Dedifferentiated amniotic fluid mesenchymal stem cell (primary cell): ENCODE measurements around the gene GFOD1.
"Not testable (repeated sequence)": the region's sequence is repeated elsewhere in the genome, so short reads cannot be mapped to it uniquely, and the experiment has no call there.

ENCODE experiments used
- DNase-seq: peaks from one replicate; pipeline ENCODE4 v3.0.0-alpha.2; 2016; ENCODE audit errors: extremely low spot score

The GFOD1 gene

GRCh38 chr6:13511913-13512717 is 24.7 kb upstream of the GFOD1 start:
- DNase-seq, result no peak

GRCh38 chr6:13511141-13511571 is 23.8 kb upstream of the GFOD1 start:
- not testable (repeated sequence) for DNase-seq

- DNase-seq, result not testable (repeated sequence)
Measured at GRCh38 chr6:13510433-13510832, 23.0 kb upstream of the GFOD1 start.

- peak; percentile 91 for DNase-seq
Measured at GRCh38 chr6:13508711-13509705, 21.6 kb upstream of the GFOD1 start.

- no peak for DNase-seq
Measured at GRCh38 chr6:13507306-13507860, 20.0 kb upstream of the GFOD1 start.

GRCh38 chr6:13505345-13505734 is 17.9 kb upstream of the GFOD1 start:
- DNase-seq, result no peak

GRCh38 chr6:13504611-13505344 is 17.4 kb upstream of the GFOD1 start:
- DNase-seq, result no peak

- DNase-seq, result no peak
Measured at GRCh38 chr6:13500915-13501314, 13.5 kb upstream of the GFOD1 start.

GRCh38 chr6:13500264-13500663 is 12.9 kb upstream of the GFOD1 start:
- no peak for DNase-seq

- no peak for DNase-seq
Measured at GRCh38 chr6:13496513-13497190, 9.3 kb upstream of the GFOD1 start.

GRCh38 chr6:13495818-13496217 is 8.4 kb upstream of the GFOD1 start:
- no peak for DNase-seq

- no peak for DNase-seq
Measured at GRCh38 chr6:13495112-13495776, 7.8 kb upstream of the GFOD1 start.

- no peak for DNase-seq
Measured at GRCh38 chr6:13494137-13494536, 6.7 kb upstream of the GFOD1 start.

GRCh38 chr6:13493147-13493546 is 5.7 kb upstream of the GFOD1 start:
- DNase-seq, result no peak

- no peak for DNase-seq
Measured at GRCh38 chr6:13492357-13492756, 5.0 kb upstream of the GFOD1 start.

GRCh38 chr6:13491538-13491937 is 4.1 kb upstream of the GFOD1 start:
- no peak for DNase-seq

GRCh38 chr6:13490402-13490801 is 3.0 kb upstream of the GFOD1 start:
- DNase-seq, result no peak

GRCh38 chr6:13488896-13489237 is 1.5 kb upstream of the GFOD1 start:
- DNase-seq, result no peak

GRCh38 chr6:13488015-13488895 is 855 bp upstream of the GFOD1 start:
- no peak for DNase-seq
